Stimulated activated naive CD4-positive, alpha-beta T cell treated with Interleukin-2 at 50 U/mL for 16 hours (primary cell): Measurements from ENCODE around the gene MCC.
"Not testable (repeated sequence)": the region's sequence is repeated elsewhere in the genome, so short reads cannot be mapped to it uniquely, and the experiment has no call there.

Experiments used
- DNase-seq: peaks from one replicate; lab custom pipeline; 2025; lab: John Stamatoyannopoulos, UW

Gene MCC

DNA sequence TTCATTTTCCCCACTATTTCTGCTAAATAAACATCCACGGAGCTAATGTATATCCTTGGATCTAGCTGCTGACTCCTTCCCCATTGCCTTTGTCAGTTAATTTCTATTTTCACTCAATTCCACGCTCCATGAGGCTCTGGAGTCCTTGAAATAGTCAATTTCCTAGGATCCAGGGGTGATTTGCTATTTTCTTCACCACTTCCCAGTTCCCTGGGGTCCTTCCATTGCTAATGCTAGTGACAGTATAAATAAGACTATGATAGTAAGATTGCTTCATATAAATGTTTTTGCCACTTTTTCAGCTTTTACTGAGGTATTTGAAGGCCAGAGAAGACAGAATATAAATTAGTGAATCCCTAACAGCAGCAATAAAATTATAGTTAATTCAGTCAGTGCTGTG is 66.6 kb downstream of the MCC start:
- no peak for DNase-seq

DNA sequence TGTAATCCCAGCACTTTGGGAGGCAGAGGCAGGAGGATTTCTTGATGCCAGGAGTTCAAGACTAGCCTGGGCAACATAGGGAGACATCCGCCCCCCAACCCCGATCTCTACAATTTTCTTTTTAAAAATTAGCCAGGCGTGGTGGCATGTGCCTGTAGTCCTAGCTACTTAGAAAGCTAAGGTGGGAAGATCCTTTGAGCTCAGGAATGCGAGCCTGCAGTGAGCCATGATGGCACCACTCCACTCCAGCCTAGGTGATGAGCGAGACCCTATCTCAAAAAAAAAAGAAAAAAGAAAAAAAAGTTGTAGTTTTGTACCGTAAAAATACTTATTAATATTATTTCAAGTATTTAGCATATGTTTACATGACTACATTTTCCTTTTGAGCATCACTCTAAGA is 82.7 kb downstream of the MCC start:
- DNase-seq = no peak

DNA sequence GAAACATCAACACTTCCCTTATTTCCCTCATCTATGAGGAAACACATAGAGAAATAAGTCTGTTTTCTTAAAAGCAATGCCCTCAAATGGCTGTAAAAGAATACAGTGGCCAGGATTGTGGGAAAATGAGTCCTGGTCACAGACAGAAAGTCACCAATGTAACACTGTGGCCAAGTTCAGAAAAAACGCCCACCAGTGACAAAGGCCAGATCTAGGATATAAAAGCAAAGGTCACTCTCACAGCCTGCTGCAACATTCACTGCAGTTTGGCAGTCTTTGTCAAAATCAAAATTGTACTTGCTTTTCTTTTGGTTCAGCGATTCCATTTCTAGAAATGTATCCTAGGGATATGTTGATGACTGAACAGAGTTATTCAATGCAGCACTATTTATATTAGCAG is 84.0 kb downstream of the MCC start:
- no peak for DNase-seq

DNA sequence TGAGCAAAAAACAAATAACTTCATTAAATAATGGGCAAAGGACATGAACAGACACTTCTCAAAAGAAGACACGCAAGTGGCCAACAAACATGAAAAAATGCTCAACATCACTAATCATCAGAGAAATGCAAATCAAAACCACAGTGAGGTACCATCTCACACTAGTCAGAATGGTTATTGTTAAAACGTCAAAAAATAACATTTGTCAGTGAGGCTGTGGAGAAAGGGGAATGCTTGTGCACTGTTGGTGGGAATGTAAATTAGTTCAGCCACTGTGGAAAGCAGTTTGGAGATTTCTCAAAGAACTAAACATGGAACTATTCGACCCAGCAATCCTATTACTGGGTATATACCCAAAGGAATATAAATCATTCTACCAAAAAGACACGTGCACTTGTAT is 90.3 kb downstream of the MCC start:
- DNase-seq = not testable (repeated sequence)

DNA sequence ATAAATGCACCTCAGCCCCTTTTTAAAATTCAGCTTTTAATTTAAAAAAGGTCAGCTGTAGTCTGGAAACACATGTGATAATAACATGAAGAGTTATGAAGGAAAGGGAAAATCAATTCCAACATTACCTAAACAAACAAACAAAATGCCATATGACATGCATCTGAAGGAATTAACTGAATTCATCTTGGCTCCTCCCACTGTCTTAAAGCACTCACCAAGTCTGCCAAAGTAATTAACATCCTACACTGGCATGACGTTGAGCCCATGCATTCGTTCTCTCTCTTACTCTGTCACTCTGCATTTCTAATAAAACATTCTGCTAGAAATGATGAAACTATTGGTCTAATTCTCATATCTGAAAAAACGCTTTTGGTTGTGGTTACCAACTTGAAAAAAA is 91.2 kb downstream of the MCC start:
- DNase-seq = no peak

DNA sequence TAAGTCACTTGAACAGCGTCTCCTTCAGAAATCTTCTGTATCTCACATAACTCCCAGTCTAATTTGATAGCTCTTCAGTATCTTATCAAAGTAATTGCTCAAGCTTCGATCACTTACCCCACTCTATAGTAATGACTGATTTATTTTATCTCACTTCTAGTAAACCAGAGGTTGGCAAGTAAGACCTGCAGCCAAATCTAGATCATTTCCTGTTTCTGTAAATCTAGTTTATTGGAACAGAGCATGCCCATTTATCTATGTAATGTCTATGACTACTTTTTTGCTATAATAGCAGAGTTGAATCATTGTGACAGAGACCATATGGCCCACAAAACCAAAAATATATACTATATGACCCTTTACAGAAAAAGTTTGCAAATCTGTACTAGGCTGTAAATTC is 93.6 kb downstream of the MCC start:
- no peak for DNase-seq

DNA sequence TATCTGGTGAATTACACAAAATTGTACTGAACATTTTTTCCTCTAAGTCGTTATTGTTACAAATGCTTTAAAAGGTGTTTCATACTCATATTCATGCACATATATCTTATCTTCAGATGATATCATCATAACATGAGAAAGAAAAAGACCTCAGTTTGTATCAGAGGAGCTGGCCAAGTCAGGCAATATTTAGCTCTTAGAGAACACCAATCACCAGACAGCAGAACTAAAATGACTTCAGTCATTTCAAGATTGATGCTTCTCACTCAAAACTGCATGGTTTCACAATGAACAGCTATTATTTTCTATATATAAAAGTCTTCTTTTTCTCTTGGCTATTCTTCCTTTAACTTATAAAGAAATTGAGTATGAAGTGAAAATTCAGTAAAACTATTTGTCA is 98.0 kb downstream of the MCC start:
- no peak for DNase-seq

DNA sequence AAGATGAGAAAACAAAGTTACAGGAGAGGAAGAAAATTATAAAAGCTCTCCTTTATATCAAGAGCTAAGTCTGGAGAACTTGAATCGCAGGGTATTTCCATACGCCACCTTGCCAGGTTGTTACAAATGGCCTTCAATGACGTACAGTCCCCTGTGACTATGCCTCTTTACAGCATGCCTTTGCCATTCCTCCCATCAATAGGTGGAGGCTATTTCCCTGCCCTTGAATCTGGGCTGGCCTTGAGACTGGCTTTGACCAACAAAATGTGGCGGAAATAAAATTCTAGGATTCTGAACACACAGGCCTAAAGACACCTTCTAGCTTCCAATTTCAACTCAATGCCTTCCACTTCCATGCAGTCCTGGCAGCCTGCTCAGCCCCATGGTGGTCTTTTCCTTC is 99.1 kb downstream of the MCC start:
- DNase-seq = no peak

DNA sequence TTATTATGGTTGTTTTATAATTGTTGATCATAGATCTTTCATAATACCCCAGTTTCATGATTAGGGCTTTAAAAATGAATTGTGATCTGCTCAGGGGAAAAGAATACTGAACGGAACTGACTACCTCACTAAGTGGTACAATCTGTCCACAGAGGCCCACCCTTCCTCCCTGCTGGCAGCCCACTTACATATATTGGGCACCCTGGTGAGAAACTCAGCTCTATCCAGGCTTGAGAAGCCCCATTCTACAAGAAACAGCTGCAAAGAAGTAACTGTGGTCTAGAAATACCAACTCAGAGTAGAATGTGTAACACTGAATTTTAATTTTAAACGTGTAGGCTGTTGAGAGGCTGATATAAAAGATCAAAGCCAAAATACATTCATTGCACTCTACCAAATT is 100.4 kb downstream of the MCC start:
- no peak for DNase-seq

DNA sequence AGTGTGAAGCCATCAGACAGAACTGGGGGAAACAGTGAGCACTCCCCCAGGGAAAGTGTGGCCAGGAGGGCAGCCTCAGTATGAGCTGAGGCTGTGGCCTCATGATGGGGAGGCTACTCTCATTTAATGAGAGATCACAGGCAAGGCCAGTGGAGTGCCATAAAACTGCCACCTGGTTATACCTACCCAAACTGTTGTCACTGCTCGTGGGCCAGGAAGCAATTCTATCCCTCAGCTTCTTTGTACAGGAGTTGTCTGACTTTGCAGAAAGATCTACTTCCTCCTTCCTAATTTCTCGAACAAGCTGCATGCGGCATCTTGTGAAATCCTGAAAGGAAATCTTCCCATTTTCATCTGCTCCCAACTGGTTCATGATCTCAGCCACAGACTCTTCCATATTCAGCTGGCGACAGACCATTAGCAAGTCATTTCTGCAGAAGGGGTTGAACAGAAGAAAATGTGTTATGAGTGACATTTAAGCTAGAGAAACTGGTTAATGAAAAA is 103.4 kb downstream of the MCC start:
- DNase-seq = no peak

DNA sequence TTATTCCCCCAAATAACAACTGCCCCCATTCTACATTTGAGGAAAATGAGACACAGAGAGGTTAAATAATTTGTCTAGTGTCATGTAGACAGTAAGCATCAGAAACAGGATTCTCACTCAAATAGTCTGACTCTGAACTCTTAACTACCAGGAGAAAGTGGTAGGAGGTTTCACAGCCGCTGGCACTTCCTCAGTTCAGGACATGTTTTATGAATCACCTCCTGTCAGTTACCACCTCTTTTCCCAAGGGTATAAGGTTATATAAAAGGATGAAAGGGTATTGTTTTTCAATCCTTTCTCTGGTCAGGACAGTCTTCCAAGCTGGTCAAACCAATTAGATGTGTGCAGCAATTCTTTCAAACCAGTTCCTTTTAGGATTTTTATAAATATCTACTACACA is 105.5 kb downstream of the MCC start:
- DNase-seq = no peak

DNA sequence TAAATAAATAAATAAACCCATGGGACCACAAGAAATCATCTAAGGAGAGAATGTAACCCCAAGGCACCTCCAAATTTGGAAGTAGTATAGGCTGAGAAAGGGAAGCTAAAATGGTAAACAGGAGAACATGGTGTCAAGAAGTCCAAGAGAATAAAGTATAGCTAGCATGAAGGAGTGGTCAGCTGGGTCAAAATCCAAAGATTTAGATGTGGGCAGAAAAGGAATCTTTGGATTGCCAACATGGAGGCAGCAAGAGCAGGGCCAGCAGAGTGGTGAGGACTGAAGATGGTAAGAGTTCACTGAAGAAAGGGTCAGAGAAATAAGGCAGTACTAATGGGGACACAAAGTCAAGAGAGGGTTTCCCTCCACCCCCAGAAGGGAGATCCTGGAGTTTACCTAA is 106.5 kb downstream of the MCC start:
- DNase-seq = no peak

DNA sequence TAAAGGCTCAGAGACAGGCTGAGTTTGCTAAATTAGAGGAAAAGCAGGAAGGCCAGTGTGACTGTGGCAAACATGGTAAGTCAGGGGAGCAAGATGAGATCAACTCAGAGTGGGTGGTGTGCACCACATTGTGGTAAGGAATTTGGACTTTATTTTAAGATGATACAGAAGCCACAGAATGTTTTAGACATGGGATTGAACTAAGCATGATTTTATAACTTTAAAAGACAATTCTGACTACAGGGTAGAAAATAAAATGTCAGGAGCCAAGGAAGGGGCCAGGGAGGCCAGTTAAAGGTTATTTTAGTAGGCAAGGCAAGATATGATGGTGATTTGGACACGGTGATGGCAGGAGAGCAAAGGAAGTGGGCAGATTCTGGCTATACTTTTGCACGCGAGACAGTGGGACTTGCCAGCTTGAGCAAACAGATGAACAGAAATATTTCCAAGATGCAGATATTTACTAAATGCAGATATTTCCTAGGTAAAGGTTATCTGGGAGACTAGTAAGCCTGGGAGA is 107.4 kb downstream of the MCC start:
- no peak for DNase-seq

DNA sequence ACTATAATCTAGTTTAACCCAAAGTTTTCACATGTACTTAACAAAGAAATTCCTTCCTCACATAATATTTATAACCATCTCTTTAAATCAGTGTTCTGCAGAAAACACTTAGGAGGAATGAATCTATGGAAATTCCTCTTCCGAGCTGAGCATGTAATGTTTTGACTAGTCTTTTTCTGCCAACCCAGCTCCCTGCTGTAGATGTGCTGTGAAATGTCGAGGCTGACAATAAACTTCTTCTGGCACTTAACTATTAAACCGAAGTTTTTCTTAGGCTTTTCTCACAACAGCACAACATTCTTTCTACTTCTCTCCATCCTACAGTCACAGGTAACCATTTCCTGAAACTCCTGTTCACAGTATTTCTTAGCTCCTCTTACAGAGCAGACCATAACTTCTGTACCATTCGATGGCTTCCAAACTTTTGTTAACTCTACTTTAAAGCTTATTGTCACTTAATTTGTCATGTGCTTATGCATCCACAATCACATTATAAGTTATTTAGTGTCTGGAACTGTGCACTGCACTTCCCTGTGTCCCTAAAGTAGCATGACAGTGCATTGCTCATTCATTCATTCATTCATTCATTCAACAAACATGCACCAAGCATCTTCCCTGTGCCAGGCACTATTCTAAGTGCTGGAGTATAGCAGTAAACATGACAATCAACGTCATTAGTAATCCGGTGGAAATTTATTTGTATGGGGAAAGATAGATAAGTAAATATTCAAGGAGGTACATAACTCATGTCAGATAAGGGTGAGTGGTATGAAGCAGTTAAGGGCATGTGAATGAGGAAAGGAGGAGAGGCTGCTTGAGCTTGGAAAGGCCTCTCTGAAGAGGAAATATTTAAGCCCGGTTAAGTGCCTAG is 108.1 kb downstream of the MCC start:
- DNase-seq = no peak

DNA sequence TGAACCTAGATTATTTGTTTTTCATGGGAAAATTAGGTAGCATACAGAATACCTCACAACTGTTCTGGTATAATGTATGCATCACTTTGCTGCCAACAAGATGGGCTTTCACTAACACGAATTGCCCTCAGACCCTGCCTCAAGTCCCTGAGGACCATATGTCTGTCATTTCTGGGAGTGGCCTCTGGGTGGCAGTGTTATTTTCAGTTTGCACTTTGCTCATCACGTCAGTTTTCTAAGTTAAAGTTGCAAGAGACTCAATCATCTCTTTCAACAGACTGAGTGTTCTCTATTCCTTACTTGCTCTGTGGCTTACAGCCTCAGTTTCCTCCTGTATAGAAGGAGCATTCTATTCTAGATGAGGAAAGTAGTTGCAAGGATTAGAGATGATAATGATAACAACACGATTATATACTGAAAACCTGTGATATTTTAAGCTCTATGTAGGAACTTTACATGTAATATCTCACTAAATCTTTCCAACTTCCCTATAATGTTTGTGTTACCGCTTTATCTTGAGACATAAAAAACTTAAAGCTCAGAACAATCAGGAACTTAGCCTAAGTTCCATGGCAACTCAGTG is 109.2 kb downstream of the MCC start:
- DNase-seq = peak; percentile 25

DNA sequence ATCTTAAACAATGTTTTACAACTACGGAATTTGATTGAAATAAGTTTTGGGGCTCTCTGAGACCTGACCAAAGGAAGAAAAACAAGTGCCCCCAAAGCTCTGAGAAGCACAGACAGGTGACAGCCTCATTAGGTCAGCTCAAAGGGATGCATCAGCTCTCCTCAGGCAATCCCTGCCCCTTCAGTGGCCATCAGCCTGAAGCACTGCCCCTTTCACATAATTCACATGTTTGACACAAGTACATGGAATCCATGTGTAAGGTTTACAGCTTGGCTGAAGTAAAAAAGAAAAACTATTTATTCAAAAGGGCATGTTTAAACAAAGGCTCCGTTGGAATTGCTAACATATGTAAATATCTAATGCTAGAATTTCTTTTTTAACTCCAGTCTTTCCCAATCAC is 109.7 kb downstream of the MCC start:
- no peak for DNase-seq

DNA sequence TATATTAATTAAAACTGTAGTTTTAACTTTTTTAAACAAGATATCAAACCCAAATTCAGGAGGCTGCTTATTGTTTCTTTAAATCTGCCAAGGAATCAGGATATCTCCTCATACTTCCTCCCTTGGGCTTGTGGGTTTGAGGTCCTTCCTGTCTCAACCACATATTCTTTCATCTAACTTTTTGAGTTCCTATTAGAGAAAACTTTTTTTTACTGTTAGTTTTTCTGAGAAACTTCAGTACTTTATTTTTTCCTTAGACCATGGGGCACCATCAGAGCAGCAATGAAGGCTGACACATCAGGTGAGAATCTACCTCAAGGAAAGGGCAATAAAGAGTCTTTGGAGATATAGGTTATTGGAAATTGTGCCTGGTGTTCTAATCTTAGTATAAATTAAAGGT is 110.2 kb downstream of the MCC start:
- no peak for DNase-seq

DNA sequence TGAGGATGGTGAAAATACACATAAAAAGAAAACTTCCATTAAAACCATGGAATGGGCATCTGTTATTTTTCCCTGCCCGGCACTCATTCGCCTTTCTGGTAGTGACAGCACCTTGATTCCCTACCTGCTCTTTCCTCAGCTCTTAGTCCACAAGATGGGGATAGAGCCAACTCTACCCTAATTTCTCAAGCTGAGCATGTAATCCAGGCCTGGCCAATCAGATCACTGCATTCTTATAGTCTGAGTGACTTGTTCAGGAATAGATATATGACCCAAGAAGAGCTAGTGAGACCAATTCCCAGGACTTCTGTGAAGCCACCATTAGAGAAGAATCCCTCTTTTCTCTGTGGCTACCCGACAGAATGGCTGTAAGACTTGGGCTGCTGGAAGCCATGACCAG is 111.6 kb downstream of the MCC start:
- DNase-seq = no peak

DNA sequence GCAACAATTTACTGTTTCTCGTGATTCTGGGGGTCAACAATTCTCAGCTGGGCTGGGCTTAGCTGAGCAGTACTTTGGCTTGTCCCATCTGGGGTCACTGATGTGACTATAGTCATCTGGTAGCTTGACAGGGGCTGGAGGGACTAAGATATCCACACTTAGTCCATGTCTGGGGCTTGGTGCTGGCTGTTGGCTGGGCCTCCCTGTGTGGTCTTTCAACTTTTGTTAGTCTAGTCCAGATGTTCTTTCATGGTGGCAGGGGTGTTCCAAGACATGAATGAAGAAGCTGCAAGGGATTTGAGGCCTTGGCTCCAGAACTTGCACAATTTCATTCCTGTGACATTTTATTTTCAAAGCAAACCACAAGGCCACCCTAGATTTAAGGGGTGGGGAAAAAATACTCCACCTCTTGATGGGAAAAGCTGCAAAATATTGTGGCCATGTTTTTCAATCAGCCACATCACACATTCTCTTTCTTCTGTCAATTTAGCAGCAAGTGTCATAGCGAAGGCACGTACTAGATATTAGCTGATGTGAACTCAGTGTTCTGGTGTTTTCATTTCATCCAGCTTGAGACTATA is 112.7 kb downstream of the MCC start:
- no peak for DNase-seq

DNA sequence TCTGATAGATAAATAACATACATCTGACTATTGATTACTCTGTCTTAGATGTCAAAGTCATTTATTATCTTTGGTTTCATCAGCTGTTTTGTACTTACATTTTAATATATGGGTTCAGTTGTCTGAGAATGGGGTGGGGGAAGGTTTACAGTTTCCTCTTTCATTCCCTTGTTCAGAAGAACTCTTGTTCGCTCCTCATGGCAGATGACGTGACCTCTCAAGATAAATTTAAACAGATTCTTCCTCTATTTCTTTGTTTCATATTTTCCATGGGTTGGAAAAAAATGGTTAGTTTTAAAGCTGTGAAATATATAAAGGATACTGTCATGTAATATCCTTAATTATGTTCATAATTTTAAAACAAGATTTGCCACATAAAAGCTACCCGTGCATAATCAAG is 114.8 kb downstream of the MCC start:
- no peak for DNase-seq

DNA sequence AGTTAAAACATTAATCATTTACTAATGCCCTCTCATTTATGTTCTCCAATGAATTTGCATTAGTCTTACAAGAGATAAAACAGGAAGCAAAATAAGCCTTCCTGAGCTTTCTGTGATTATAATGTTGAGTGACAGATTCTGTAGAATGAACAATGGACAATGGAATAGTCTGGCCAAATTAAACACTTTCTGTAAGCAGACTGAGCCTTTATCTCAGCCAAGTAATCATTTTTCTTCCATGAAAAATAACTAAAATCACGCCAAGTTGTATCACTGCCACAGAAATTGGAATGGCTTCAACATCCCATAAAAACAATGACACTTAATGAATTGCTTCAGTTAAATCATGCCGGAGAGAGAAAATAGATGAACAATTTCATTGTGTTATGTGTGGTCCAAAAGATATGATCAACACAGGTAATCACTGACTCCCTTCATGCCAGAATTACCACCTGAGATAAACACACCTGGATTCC is 116.5 kb downstream of the MCC start:
- DNase-seq = no peak

DNA sequence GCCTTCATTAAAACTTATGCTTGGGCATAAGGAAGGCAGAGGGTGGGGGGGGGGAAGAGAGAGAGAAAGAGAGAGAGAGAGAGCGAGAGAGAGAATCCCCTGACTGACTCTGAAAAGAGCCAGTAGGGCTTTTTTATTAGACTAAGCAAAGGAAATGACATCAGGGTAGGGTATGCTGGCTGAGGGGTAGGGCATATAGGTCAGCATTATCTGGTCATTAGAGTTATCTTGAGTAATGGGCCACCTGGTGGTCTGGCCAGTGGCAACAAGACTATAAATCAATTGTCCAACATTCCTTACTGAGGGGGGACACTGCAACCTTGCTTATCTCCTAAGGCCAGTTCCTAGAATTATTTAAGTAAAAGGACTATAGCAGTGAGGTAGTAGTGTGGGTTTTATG is 120.7 kb downstream of the MCC start:
- no peak for DNase-seq

DNA sequence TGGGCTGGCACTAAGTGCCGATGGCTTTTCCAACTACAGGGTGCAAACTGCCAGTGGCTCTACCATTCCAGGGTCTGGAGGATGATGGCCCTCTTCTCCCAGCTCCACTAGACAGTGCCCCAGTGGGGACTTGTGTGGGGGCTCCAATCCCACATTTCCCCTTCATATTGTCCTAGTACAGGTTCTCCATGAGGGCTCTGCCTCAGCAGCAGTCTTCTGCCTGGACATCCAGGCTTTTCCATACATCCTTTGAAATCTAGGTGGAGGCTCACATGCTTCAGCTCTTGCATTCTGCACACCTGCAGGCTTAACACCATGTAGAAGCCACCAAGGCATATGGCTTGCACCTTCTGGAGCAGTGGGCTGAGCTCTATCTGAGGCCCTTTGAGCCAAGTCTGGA is 123.8 kb downstream of the MCC start:
- DNase-seq = no peak
